Measurements from ENCODE around the gene ANO5.
A peak's percentile ranks its signal among the peaks of the same experiment; 100 is the strongest.

ANO5 gene, protein sequence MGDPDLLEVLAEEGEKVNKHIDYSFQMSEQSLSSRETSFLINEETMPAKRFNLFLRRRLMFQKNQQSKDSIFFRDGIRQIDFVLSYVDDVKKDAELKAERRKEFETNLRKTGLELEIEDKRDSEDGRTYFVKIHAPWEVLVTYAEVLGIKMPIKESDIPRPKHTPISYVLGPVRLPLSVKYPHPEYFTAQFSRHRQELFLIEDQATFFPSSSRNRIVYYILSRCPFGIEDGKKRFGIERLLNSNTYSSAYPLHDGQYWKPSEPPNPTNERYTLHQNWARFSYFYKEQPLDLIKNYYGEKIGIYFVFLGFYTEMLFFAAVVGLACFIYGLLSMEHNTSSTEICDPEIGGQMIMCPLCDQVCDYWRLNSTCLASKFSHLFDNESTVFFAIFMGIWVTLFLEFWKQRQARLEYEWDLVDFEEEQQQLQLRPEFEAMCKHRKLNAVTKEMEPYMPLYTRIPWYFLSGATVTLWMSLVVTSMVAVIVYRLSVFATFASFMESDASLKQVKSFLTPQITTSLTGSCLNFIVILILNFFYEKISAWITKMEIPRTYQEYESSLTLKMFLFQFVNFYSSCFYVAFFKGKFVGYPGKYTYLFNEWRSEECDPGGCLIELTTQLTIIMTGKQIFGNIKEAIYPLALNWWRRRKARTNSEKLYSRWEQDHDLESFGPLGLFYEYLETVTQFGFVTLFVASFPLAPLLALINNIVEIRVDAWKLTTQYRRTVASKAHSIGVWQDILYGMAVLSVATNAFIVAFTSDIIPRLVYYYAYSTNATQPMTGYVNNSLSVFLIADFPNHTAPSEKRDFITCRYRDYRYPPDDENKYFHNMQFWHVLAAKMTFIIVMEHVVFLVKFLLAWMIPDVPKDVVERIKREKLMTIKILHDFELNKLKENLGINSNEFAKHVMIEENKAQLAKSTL

DNA sequence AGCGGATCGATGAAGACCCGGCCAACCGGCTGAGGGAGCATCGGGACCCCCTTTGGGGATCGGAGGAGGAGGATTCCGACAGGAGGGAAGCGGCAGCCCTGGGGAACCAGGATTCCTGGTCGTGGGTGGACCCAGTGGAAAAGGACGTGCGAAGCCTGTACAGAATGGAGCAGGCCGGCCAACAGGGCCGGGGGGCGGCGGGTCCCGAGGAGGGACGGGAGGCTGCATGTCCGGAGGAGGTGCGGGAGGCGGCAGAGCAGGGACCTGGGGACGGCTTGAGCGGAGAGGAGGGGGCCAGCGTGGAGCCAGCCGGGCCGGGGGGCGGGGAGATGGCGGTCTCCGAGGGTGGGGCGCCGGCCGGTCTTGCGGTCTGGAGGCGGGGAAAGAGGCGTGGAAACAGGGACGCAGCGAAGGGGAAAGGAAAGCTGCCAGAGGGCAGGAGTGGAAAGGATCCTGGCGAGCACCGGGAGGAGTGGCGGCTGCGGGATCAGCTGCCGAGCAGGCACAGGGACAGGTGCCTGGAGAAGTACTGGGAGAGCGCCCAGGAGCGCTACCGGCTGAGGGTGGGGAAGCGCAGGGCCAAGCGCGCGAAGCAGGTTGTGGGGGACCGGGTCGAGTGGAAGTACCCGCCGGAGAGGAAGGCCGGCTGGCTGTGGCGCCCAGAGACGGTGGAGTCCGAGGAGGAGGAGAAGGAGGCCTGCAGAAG, at the start of gene ANO5:
ANO5 (plus strand) TSS at position 444 of the 706 bp plus-strand sequence. CDS start 408 bp downstream, outside the sequence.
- Histone ChIP-seq H3K36me3 (replicated peaks) (no peaks in the 10 kb centered on the region), H3K27me3 (ENCODE audit: low read depth) (no peaks in the 10 kb centered on the region), H3K9me3 (no peaks in the 10 kb centered on the region), H3K4me3 (peak within 1 kb of the TSS; percentile 53), H3K4me1 (peaks cover 24% of the 10 kb centered on the region)
- peak; percentile 69 to 89 for DNase-seq (ENCODE audit: low spot score in 2 of 2)
- in situ Hi-C loops (cut with MboI; ENCODE audit: low sequenced_read_pairs): no loop called here

DNA sequence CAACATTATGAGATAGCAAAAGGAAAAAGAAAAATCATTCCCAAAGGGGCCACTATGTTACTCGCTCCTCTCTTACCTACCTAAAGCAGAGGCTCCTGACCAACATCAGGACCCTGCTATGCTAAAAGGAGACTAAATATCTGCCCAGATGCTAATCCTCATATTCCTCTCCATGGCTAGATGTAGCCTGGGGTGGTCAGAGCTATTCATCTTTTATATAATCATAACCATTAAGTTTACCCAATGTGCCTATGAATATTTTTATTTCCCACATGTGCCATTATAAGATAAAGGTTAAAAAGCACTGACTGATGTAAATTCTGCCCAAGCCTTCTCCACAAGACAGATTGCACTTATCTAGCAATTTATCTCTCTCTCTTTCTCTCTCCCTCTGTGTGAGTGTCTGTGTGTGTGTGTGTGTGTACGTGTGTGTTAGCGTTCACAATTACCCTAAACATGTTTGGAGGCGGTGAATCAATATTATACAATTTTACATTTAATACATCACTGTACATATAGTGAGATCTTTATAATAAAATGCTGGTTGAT, 41.2 kb upstream of the ANO5 start:
- peaks cover 10% of the 10 kb centered on the region for H3K27me3 ChIP-seq (ENCODE audit: low read depth)
- no peak for DNase-seq (ENCODE audit: low spot score in 2 of 2)
- no peaks in the 10 kb centered on the region for H3K9me3 ChIP-seq

DNA sequence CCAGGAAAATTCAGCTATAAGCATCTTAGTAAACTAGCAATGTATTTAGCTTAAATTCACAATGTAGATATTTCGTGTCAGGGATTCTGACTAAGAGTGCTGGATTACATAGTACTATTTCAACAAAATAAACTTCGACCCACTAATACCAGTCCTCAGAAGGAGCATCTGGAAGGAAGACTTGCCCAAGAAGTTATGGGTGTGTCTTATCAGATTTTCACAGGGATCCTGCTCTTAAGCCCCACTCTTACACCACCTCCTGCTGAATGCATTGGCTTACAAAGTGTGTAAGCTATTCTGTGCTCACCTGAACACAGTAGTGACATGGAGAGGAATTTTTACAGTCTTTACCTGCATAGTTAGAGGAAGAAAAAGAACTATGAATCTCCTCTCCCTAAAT, 35.4 kb upstream of the ANO5 start:
- H3K27me3 ChIP-seq (ENCODE audit: low read depth): peaks cover 22% of the 10 kb centered on the region
- H3K36me3 ChIP-seq (replicated peaks): no peaks in the 10 kb centered on the region
- H3K4me3 ChIP-seq: no peak overlapping the region
- no peak for DNase-seq (ENCODE audit: low spot score in 2 of 2)
- in situ Hi-C loops (cut with MboI; ENCODE audit: low sequenced_read_pairs): loop anchor here (25.0 kb wide), 1 partner anchor 155 kb away; no protein-coding TSS in a partner anchor
- no peaks in the 10 kb centered on the region for H3K4me1 ChIP-seq
- no peaks in the 10 kb centered on the region for H3K9me3 ChIP-seq

More for the DNA sequence above, 41.2 kb upstream of the ANO5 start:
- no peaks in the 10 kb centered on the region for H3K4me1 ChIP-seq
- H3K4me3 ChIP-seq: no peak overlapping the region
- in situ Hi-C loops (cut with MboI; ENCODE audit: low sequenced_read_pairs): loop anchor here (25.0 kb wide), 1 partner anchor 161 kb away; no protein-coding TSS in a partner anchor
- H3K36me3 ChIP-seq (replicated peaks): no peaks in the 10 kb centered on the region

DNA sequence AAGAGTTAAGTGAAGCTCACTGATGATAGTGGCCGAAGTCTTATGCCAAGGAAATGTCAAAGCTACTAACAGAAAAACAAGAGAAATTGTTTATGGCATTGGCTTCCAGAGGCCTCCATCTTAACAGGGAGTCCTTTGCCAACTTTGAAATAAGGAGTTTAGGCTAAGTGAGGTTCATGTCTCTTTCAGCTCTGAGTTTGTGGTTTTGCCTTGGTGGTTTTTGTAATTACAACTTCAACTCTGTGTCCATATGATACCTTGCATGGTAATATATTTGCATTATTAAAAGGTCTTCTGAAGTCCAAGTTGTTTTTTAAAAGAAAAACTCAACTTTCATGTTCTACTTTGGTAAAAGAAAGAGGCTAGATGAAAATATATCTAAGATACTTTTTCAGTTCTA, 31.4 kb upstream of the ANO5 start:
- no peaks in the 10 kb centered on the region for H3K4me1 ChIP-seq
- no peaks in the 10 kb centered on the region for H3K36me3 ChIP-seq (replicated peaks)
- H3K27me3 ChIP-seq (ENCODE audit: low read depth): peaks cover 18% of the 10 kb centered on the region
- H3K9me3 ChIP-seq: no peaks in the 10 kb centered on the region
- H3K4me3 ChIP-seq: no peak overlapping the region
- DNase-seq (ENCODE audit: low spot score in 2 of 2): no peak
- in situ Hi-C loops (cut with MboI; ENCODE audit: low sequenced_read_pairs): loop anchor here (25.0 kb wide), 1 partner anchor 151 kb away; no protein-coding TSS in a partner anchor

DNA sequence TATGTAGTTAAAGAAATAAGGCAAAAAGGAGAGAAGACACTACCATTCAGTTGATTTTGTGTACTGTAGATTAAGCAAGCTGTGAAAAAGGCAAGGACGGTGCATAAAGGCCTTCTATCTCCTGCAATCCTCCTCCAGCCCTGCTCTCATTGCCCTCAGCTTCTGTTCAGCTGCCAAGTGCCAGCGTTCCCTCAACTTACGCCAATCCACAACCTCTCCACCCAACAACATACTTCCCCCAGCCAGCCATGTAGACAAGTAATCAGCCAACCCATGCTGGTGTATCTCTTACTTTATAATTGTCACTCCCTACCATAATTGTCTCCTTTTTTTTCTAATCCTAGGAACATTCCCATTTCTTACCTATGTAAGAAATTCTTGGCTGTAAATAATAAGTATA, 30.1 kb upstream of the ANO5 start:
- Histone ChIP-seq H3K36me3 (replicated peaks) (no peaks in the 10 kb centered on the region), H3K4me1 (no peaks in the 10 kb centered on the region)
- in situ Hi-C loops (cut with MboI; ENCODE audit: low sequenced_read_pairs): loop anchor here (25.0 kb wide), 1 partner anchor 150 kb away; no protein-coding TSS in a partner anchor

DNA sequence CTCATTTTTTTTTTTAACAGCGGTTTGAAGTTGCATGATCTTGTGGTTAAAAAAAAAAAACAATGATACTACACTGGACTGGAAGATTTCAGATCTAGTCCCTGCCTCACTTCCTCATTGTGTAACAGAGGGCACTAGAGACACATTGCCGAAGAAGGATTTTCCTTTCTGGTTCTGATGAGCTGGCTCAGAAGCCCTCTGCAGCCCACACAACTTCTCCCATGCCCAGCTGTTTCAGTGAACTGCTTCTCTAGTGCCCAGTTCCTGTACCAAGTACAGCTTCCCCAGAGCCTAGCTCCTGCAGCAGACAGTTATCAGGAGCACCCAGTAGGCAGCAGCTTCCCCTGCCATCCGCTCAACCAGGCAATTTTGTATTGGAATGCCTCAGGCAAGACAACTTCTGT, 29.5 kb upstream of the ANO5 start:
- no peak overlapping the region for H3K4me3 ChIP-seq
- H3K9me3 ChIP-seq: no peaks in the 10 kb centered on the region
- in situ Hi-C loops (cut with MboI; ENCODE audit: low sequenced_read_pairs): loop anchor here (25.0 kb wide), 1 partner anchor 149 kb away; no protein-coding TSS in a partner anchor
- DNase-seq (ENCODE audit: low spot score in 2 of 2): no peak
- H3K4me1 ChIP-seq: no peaks in the 10 kb centered on the region
- no peaks in the 10 kb centered on the region for H3K36me3 ChIP-seq (replicated peaks)
- H3K27me3 ChIP-seq (ENCODE audit: low read depth): peaks cover 11% of the 10 kb centered on the region

More for the DNA sequence above, 30.1 kb upstream of the ANO5 start:
- no peak for DNase-seq (ENCODE audit: low spot score in 2 of 2)
- H3K4me3 ChIP-seq: no peak overlapping the region
- peaks cover 9% of the 10 kb centered on the region; the same call in 1 of the 2 replicates for H3K27me3 ChIP-seq (ENCODE audit: low read depth)
- H3K9me3 ChIP-seq: no peaks in the 10 kb centered on the region

DNA sequence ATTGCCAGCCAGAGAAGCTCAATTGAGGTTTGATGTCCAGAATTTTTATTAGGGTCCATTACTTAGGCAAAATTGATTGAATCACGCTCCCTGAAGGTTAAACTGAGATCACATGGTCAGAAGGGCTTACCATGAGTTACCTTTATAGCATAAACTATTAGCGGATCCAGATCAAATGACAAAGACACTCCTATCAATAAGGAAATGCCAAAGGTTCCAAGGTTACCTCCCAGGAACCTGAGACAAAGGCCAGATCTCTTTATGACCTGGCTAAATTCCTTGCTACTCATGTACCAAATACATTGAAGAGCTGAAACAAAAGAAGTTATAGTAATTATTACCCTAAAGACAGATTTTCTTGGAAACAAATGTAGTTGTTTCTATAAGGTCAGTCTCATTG, 27.8 kb upstream of the ANO5 start:
- H3K27me3 ChIP-seq (ENCODE audit: low read depth): peaks cover 18% of the 10 kb centered on the region
- no peaks in the 10 kb centered on the region for H3K9me3 ChIP-seq
- no peaks in the 10 kb centered on the region for H3K36me3 ChIP-seq (replicated peaks)
- no peak overlapping the region for H3K4me3 ChIP-seq
- no peak for DNase-seq (ENCODE audit: low spot score in 2 of 2)
- in situ Hi-C loops (cut with MboI; ENCODE audit: low sequenced_read_pairs): loop anchor here (25.0 kb wide), 1 partner anchor 147 kb away; no protein-coding TSS in a partner anchor
- no peaks in the 10 kb centered on the region for H3K4me1 ChIP-seq

DNA sequence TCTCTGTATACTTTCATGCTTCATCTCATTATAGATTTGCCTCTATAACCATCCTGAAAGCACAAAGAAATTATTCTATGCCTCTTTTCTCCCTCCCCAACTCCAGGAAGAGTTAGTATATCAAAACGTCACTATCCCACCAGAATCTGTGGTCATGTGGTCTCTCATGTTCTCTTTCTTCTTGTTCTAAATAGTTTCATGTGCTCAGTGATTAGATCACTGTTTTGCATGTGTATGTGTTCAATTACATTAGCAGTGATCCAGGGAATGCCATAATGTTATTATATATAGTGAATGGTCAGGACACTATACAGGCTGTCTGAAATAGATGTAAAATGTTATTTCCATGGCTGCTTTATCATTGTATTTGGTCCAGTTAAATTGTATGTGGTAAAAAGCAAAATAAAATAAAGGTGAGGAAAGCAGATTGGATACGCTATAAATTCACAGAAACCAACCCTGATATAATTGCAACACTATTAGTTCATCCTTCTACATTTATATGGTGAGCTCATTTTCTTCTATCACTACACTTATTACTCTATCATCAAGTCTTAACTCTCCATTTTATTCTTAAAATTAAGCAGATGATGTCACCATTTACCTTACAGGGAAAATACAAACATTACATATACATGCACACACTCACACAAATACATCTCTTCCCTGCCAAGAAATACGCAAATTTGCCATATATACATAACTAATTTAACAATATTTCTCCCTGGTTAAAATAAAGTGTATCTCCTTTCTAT, 26.9 kb upstream of the ANO5 start:
- no peaks in the 10 kb centered on the region for H3K9me3 ChIP-seq
- DNase-seq (ENCODE audit: low spot score in 2 of 2): no peak
- in situ Hi-C loops (cut with MboI; ENCODE audit: low sequenced_read_pairs): loop anchor here (25.0 kb wide), 1 partner anchor 146 kb away; no protein-coding TSS in a partner anchor
- no peaks in the 10 kb centered on the region for H3K36me3 ChIP-seq (replicated peaks)
- no peaks in the 10 kb centered on the region for H3K4me1 ChIP-seq
- peaks cover 13% of the 10 kb centered on the region for H3K27me3 ChIP-seq (ENCODE audit: low read depth)
- H3K4me3 ChIP-seq: no peak overlapping the region

DNA sequence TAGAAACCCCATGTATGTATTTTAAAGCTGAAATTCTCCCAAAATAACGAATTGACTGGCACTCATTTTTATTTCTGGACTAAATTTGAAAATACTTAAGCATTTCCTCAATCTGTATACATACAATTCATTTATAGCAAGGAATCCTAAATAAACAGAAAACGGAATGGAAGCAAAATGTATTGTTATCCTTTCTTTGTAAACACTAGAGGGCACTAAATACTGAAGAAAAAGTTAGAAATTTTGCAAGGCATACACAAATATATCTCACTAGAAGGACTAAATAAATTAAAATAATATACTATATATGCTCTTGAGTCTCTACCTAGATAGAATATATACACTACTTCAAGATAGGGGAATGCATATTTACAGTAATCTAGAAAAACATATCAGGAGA, 23.1 kb upstream of the ANO5 start:
- peaks cover 19% of the 10 kb centered on the region for H3K27me3 ChIP-seq (ENCODE audit: low read depth)
- no peaks in the 10 kb centered on the region for H3K36me3 ChIP-seq (replicated peaks)
- in situ Hi-C loops (cut with MboI; ENCODE audit: low sequenced_read_pairs): loop anchor here (25.0 kb wide), 1 partner anchor 142 kb away; no protein-coding TSS in a partner anchor
- no peak overlapping the region for H3K4me3 ChIP-seq
- peak in 1 of 2 experiments; percentile 47 for DNase-seq (ENCODE audit: low spot score in 2 of 2)
- no peaks in the 10 kb centered on the region for H3K4me1 ChIP-seq
- H3K9me3 ChIP-seq: no peaks in the 10 kb centered on the region

DNA sequence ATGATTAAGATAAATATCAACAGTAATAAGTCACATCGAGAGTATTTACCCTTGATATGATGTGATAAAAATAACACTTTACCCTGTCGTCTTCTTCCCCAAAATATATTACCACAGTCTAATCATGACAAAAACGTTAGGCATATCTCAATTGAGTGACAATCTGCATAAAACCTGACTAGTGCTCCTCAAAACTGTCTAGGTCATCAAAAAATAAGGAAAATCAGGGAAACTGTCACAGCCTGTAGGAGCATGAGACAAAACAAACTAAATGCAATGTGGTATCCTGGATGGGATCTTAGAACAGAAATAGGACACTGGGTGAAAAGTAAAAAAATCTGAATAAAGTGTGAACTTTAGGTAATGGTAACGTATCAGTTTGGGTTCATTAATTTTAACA, 19.4 kb upstream of the ANO5 start:
- H3K9me3 ChIP-seq: no peaks in the 10 kb centered on the region
- H3K36me3 ChIP-seq (replicated peaks): no peaks in the 10 kb centered on the region
- H3K27me3 ChIP-seq (ENCODE audit: low read depth): peaks cover 12% of the 10 kb centered on the region
- no peak for DNase-seq (ENCODE audit: low spot score in 2 of 2)
- H3K4me3 ChIP-seq: no peak overlapping the region
- no peaks in the 10 kb centered on the region for H3K4me1 ChIP-seq
- in situ Hi-C loops (cut with MboI; ENCODE audit: low sequenced_read_pairs): loop anchor here (25.0 kb wide), 1 partner anchor 139 kb away; no protein-coding TSS in a partner anchor

DNA sequence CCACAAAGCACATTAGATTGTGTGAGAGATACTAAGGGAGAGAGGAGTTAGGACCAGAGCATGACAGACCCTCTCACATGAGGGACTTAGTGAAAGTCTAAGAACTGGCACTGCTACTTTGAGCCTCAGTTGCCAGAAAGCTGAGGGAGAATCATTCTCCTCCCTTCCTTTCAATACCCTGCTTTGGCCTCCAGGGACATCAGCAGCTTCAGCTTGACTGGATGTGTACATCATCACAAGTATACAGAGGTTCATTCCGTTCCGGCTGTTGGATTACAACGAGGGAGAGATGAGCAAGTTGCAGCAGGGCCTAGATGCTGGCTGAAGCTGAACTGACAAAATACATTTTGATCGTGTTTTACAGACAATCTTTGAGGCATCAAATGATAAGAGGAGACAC, 15.7 kb upstream of the ANO5 start:
- Histone ChIP-seq H3K9me3 (no peaks in the 10 kb centered on the region), H3K4me1 (no peaks in the 10 kb centered on the region), H3K27me3 (ENCODE audit: low read depth) (peaks cover 5% of the 10 kb centered on the region; the same call in 1 of the 2 replicates), H3K36me3 (replicated peaks) (no peaks in the 10 kb centered on the region), H3K4me3 (no peak overlapping the region)
- no peak for DNase-seq (ENCODE audit: low spot score in 2 of 2)
- in situ Hi-C loops (cut with MboI; ENCODE audit: low sequenced_read_pairs): no loop called here

DNA sequence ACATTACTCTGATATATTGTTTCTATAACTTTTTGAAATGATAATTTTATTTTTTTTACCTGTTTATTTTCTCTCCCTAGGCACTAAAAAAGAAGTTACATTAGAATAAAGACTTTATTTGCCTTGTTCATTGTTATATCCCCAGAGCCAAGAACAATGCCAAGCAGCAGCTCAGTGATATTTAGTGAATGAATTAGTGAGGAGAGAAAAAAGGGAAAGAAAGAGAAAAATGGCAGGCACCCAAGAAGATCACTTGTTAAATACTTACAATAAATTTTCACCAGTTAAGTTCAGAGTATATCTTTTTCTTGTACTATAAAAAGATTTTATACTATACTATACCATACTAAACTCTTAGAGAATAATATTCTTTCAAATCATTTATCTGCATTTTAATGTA, 13.3 kb upstream of the ANO5 start:
- Histone ChIP-seq H3K4me1 (no peaks in the 10 kb centered on the region), H3K27me3 (ENCODE audit: low read depth) (peaks cover 14% of the 10 kb centered on the region), H3K9me3 (no peaks in the 10 kb centered on the region), H3K36me3 (replicated peaks) (no peaks in the 10 kb centered on the region), H3K4me3 (no peak overlapping the region)
- in situ Hi-C loops (cut with MboI; ENCODE audit: low sequenced_read_pairs): no loop called here
- peak in 1 of 2 experiments; percentile 62 for DNase-seq (ENCODE audit: low spot score in 2 of 2)

Measured in HAP-1 (cell line).